Bronchial epithelial cell (primary cell): ENCODE data around the gene SEMA7A. TPM values are rescaled to one million over a fixed set of nuclear protein-coding genes. Genes with fewer than 3 reads are reported as not detected.
A peak's percentile ranks its signal among the peaks of the same experiment; 100 is the strongest.

ENCODE experiments used
- DNase-seq: peaks from one replicate; pipeline ENCODE4 v3.0.0-alpha.2; 2010; ENCODE audit warnings: low read depth
- FAIRE-seq: peaks from 2 replicates; lab custom pipeline; 2011; peaks lifted over from hg19 to GRCh38; lab: Jason Lieb, UNC
- H3K27me3 ChIP-seq: 2 replicates; pipeline ENCODE4 v1.5.1; 2011; ENCODE audit warnings: low read length; ENCODE audit not compliant: control insufficient read depth, insufficient read depth
- H3K36me3 ChIP-seq: 2 replicates; pipeline ENCODE4 v1.5.1; 2011; ENCODE audit warnings: low read length; ENCODE audit not compliant: control insufficient read depth, insufficient read depth
- H3K4me3 ChIP-seq: 2 replicates; pipeline ENCODE4 v1.5.1; 2011; ENCODE audit warnings: mild to moderate bottlenecking, low read depth, low read length, control low read depth
- CTCF ChIP-seq: IDR thresholded peaks from 2 replicates; pipeline ENCODE4 v1.5.1; 2011; ENCODE audit warnings: mild to moderate bottlenecking, moderate library complexity, low read length, control low read depth, inconsistent platforms; ENCODE audit not compliant: insufficient read depth, severe bottlenecking
- total RNA-seq: library from RNA; depleted of rRNA; stranded (reverse); fragments of >200 nt; gene quantifications from 2 replicates; pipeline ENCODE4 v1.2.1, GENCODE V29; 2014

Gene SEMA7A
- total RNA-seq, 1 donor from 2014 or later, result 5.3 TPM

GRCh38 chr15:74432968-74433591, 678 bp downstream of the SEMA7A start:
- FAIRE-seq, result no peak
- no peaks in the 10 kb centered on the region for H3K27me3 ChIP-seq
- H3K36me3 ChIP-seq, result no peaks in the 10 kb centered on the region
- peak overlapping the region; percentile 73 for H3K4me3 ChIP-seq
- no peak for DNase-seq
- TF ChIP-seq CTCF, result no peak

GRCh38 chr15:74432271-74432967, 1.3 kb downstream of the SEMA7A start:
- FAIRE-seq, result no peak
- DNase-seq, result no peak
- peak overlapping the region; percentile 73 for H3K4me3 ChIP-seq
- TF ChIP-seq CTCF, result no peak
- H3K27me3 ChIP-seq, result no peaks in the 10 kb centered on the region
- peaks cover 4% of the 10 kb centered on the region for H3K36me3 ChIP-seq

GRCh38 chr15:74431645-74432044, 2.1 kb downstream of the SEMA7A start:
- DNase-seq (no peak), FAIRE-seq (no peak)
- H3K27me3 ChIP-seq, result no peaks in the 10 kb centered on the region
- no peak for TF ChIP-seq CTCF
- H3K4me3 ChIP-seq, result no peak overlapping the region
- H3K36me3 ChIP-seq, result peaks cover 4% of the 10 kb centered on the region

GRCh38 chr15:74431116-74431515, 2.6 kb downstream of the SEMA7A start:
- Histone ChIP-seq H3K4me3 (no peak overlapping the region), H3K27me3 (no peaks in the 10 kb centered on the region), H3K36me3 (peaks cover 4% of the 10 kb centered on the region)
- no peak for FAIRE-seq
- no peak for TF ChIP-seq CTCF
- DNase-seq, result no peak

GRCh38 chr15:74430510-74430951, 3.2 kb downstream of the SEMA7A start:
- H3K27me3 ChIP-seq, result no peaks in the 10 kb centered on the region
- peaks cover 4% of the 10 kb centered on the region for H3K36me3 ChIP-seq
- H3K4me3 ChIP-seq, result no peak overlapping the region
- no peak for TF ChIP-seq CTCF
- peak; percentile 19 for DNase-seq
- no peak for FAIRE-seq
